HS-5 (cell line): ENCODE results near the gene FAM107B.

Experiments used
- DNase-seq: peaks from one replicate; pipeline ENCODE4 v3.0.0-alpha.2; 2012; ENCODE audit warnings: low read depth

The FAM107B gene

GRCh38 chr10:14625192-14625631 is 149.5 kb downstream of the FAM107B start:
- no peak for DNase-seq

- no peak for DNase-seq
These were observed 150.1 kb downstream of the FAM107B start for GRCh38 chr10:14624600-14624999.

- no peak for DNase-seq
These were observed 150.8 kb downstream of the FAM107B start for GRCh38 chr10:14623931-14624330.

- DNase-seq = no peak
These were observed 153.7 kb downstream of the FAM107B start for GRCh38 chr10:14621037-14621436.

- DNase-seq = no peak
These were observed 156.0 kb downstream of the FAM107B start for GRCh38 chr10:14618674-14619073.

GRCh38 chr10:14617852-14618251 is 156.8 kb downstream of the FAM107B start:
- DNase-seq = no peak

GRCh38 chr10:14616955-14617730 is 157.6 kb downstream of the FAM107B start:
- no peak for DNase-seq

- DNase-seq = no peak
These were observed 158.2 kb downstream of the FAM107B start for GRCh38 chr10:14616465-14616864.

GRCh38 chr10:14613588-14613920 is 161.1 kb downstream of the FAM107B start:
- no peak for DNase-seq

GRCh38 chr10:14612873-14613587 is 161.7 kb downstream of the FAM107B start:
- DNase-seq = no peak

GRCh38 chr10:14611968-14612693 is 162.6 kb downstream of the FAM107B start:
- DNase-seq = no peak

- DNase-seq = no peak
These were observed 165.5 kb downstream of the FAM107B start for GRCh38 chr10:14609178-14609577.

- DNase-seq = no peak
These were observed 166.2 kb downstream of the FAM107B start for GRCh38 chr10:14608381-14609001.

GRCh38 chr10:14606633-14607032 is 168.1 kb downstream of the FAM107B start:
- no peak for DNase-seq

GRCh38 chr10:14605231-14605925 is 169.3 kb downstream of the FAM107B start:
- DNase-seq = no peak

GRCh38 chr10:14604181-14605142 is 170.2 kb downstream of the FAM107B start:
- no peak for DNase-seq

GRCh38 chr10:14603534-14604102 is 171.1 kb downstream of the FAM107B start:
- DNase-seq = no peak

GRCh38 chr10:14602807-14603533 is 171.7 kb downstream of the FAM107B start:
- DNase-seq = no peak

- no peak for DNase-seq
These were observed 172.6 kb downstream of the FAM107B start for GRCh38 chr10:14601872-14602725.
